ENCODE measurements around the gene TNS2.
"Not testable (repeated sequence)": the region's sequence is repeated elsewhere in the genome, so short reads cannot be mapped to it uniquely, and the experiment has no call there.

TNS2 gene

GRCh38 chr12:53070877-53071492 is 21.1 kb downstream of the TNS2 start:
- DNase-seq, result no peak

GRCh38 chr12:53071591-53072551 is 22.0 kb downstream of the TNS2 start:
- no peak for DNase-seq

- DNase-seq, result no peak
These were observed 24.0 kb downstream of the TNS2 start for GRCh38 chr12:53073881-53074280.

- DNase-seq, result no peak
These were observed 24.6 kb downstream of the TNS2 start for GRCh38 chr12:53074283-53074998.

- no peak for DNase-seq
These were observed 25.1 kb downstream of the TNS2 start for GRCh38 chr12:53074999-53075370.

- DNase-seq, result no peak
These were observed 26.6 kb downstream of the TNS2 start for GRCh38 chr12:53076461-53076860.

GRCh38 chr12:53077030-53077429 is 27.2 kb downstream of the TNS2 start:
- DNase-seq, result no peak

GRCh38 chr12:53078425-53079225 is 28.8 kb downstream of the TNS2 start:
- peak; percentile 38 for DNase-seq

- DNase-seq, result peak; percentile 97
These were observed 29.6 kb downstream of the TNS2 start, which contains the start of gene SPRYD3 for GRCh38 chr12:53079226-53080117. Gene SPRYD3 (minus strand): TSS chr12:53079390. CDS start chr12:53079333, 57 bp downstream.

- DNase-seq, result no peak
These were observed 32.8 kb downstream of the TNS2 start for GRCh38 chr12:53082637-53083175.

- no peak for DNase-seq
These were observed 36.5 kb downstream of the TNS2 start for GRCh38 chr12:53086361-53086760.

GRCh38 chr12:53090105-53090504 is 40.2 kb downstream of the TNS2 start:
- DNase-seq, result no peak

- DNase-seq, result no peak
These were observed 40.7 kb downstream of the TNS2 start for GRCh38 chr12:53090554-53090953.

GRCh38 chr12:53091756-53092155 is 41.9 kb downstream of the TNS2 start:
- DNase-seq, result no peak

GRCh38 chr12:53093777-53094393 is 44.0 kb downstream of the TNS2 start:
- DNase-seq, result no peak

- no peak for DNase-seq
These were observed 44.5 kb downstream of the TNS2 start for GRCh38 chr12:53094394-53094787.

- not testable (repeated sequence) for DNase-seq
These were observed 45.1 kb downstream of the TNS2 start for GRCh38 chr12:53094796-53095595.

- DNase-seq, result not testable (repeated sequence)
These were observed 45.7 kb downstream of the TNS2 start for GRCh38 chr12:53095596-53095895.

- DNase-seq, result no peak
These were observed 46.4 kb downstream of the TNS2 start for GRCh38 chr12:53096089-53096741.

- DNase-seq, result no peak
These were observed 46.9 kb downstream of the TNS2 start for GRCh38 chr12:53096759-53097158.
